Natural killer cell (primary cell): ENCODE measurements around the gene RIIAD1. TPM values are rescaled to one million over a fixed set of nuclear protein-coding genes. Genes with fewer than 3 reads are reported as not detected.

Experiments
- ATAC-seq, 3 donors: fragments of 150-1000 bp in 2 of 3; fragments of 200-7000 bp in 1 of 3; cut with Tn5 transposase; 1 replicate in 1 of 3; 2 replicates in 2 of 3; pipeline ENCODE4 v1.10.0; 2021; ENCODE audit warnings: mild to moderate bottlenecking in 2 of 3, moderate library complexity in 2 of 3
- DNase-seq, 2 donors: peaks; one replicate each; pipeline versions ENCODE4 v3.0.0 to v3.0.0-alpha.2; 2013 to 2021; ENCODE audit warnings: mixed read lengths in 1 of 2
- H3K27ac ChIP-seq: one replicate; pipeline ENCODE4 v1.5.1; 2013; ENCODE audit warnings: mild to moderate bottlenecking, low read length
- H3K27me3 ChIP-seq: one replicate; pipeline ENCODE4 v1.6.1; 2013; ENCODE audit warnings: low read length; ENCODE audit not compliant: control insufficient read depth, insufficient read depth
- H3K36me3 ChIP-seq: one replicate; pipeline ENCODE4 v1.6.1; 2013; ENCODE audit warnings: low read length; ENCODE audit not compliant: control insufficient read depth, insufficient read depth
- H3K4me1 ChIP-seq: one replicate; pipeline ENCODE4 v1.6.1; 2013; ENCODE audit warnings: low read length; ENCODE audit not compliant: control insufficient read depth, insufficient read depth
- H3K4me3 ChIP-seq: one replicate; pipeline ENCODE4 v1.5.1; 2013; ENCODE audit warnings: low read length
- H3K9me3 ChIP-seq: one replicate; pipeline ENCODE4 v1.6.1; 2013; ENCODE audit warnings: low read length; ENCODE audit not compliant: control insufficient read depth, insufficient read depth
- H3K27ac Mint-ChIP-seq, 2 donors: one replicate each; pipeline ENCODE4 v1.8.0; 2022; ENCODE audit warnings: mild to moderate bottlenecking in 2 of 2, mixed read lengths in 2 of 2, moderate library complexity in 1 of 2
- H3K27me3 Mint-ChIP-seq, 2 donors: one replicate each; pipeline ENCODE4 v1.8.0; 2022; ENCODE audit warnings: low read depth in 2 of 2, mixed read lengths in 2 of 2
- H3K36me3 Mint-ChIP-seq: one replicate; pipeline ENCODE4 v1.8.0; 2022; ENCODE audit warnings: mixed read lengths
- H3K4me1 Mint-ChIP-seq, 2 donors: one replicate each; pipeline ENCODE4 v1.8.0; 2022; ENCODE audit warnings: mixed read lengths in 2 of 2
- H3K4me3 Mint-ChIP-seq: one replicate; pipeline ENCODE4 v1.8.0; 2022; ENCODE audit warnings: mild to moderate bottlenecking, moderate library complexity, mixed read lengths
- H3K9me3 Mint-ChIP-seq, 2 donors: one replicate each; pipeline ENCODE4 v1.8.0; 2022; ENCODE audit warnings: mixed read lengths in 2 of 2
- CTCF ChIP-seq: fragments of 200-600 bp; IDR thresholded peaks from one replicate; pipeline ENCODE4 v1.8.0; 2022; ENCODE audit warnings: antibody characterized with exemption
- WGBS: methylation state at CpG from one replicate; pipeline ENCODE4 v1.1.7; 2013; ENCODE audit warnings: missing lambda C conversion rate; ENCODE audit not compliant: insufficient coverage; 5-methylcytosine and 5-hydroxymethylcytosine counted together
- intact Hi-C: fragments of 100-400 bp; cut with micrococcal nuclease; formaldehyde crosslinking; loops from one replicate; pipeline ENCODE4 v1.14.2; 2022
- total RNA-seq, 4 donors: library from RNA; stranded (reverse); fragments of 120-200 nt in 1 of 4; gene quantifications; one replicate each; pipeline versions ENCODE4 v1.2.3 to v1.2.4, GENCODE V29; 2013 to 2022

The RIIAD1 gene
- total RNA-seq, 3 donors from 2014 or later (not counting 1 experiment from before 2014, with no cell fraction given): not detected

- Histone ChIP-seq H3K9me3 (no peaks in the 10 kb centered on the region), H3K4me3 (no peak overlapping the region), H3K27me3 (peaks cover 7% of the 10 kb centered on the region), H3K27ac (no peak overlapping the region), H3K4me1 (peaks cover 3% of the 10 kb centered on the region), H3K36me3 (no peaks in the 10 kb centered on the region)
- Mint-ChIP-seq H3K27me3 (peaks cover 19 to 38% of the 10 kb centered on the region in 2 donors), H3K4me1 (peaks cover 3% of the 10 kb centered on the region in 2 donors), H3K9me3 (no peaks in the 10 kb centered on the region), H3K36me3 (no peaks in the 10 kb centered on the region), H3K4me3 (no peak overlapping the region), H3K27ac (no peak overlapping the region)
- DNase-seq (no peak), ATAC-seq (no peak)
- TF ChIP-seq CTCF: no peak
- intact Hi-C loops: no loop called here
- 61% methylated on average over 10 of the region's 10 CpGs for WGBS
These were observed 9.4 kb upstream of the RIIAD1 start for GRCh38 chr1:151711951-151712350.

- no peak for DNase-seq
- WGBS: 76% methylated on average over 2 of the region's 2 CpGs
- no peaks in the 10 kb centered on the region for H3K36me3 Mint-ChIP-seq
- Histone ChIP-seq H3K27me3 (peaks cover 14% of the 10 kb centered on the region), H3K36me3 (no peaks in the 10 kb centered on the region), H3K4me1 (peaks cover 4% of the 10 kb centered on the region), H3K4me3 (no peak overlapping the region), H3K9me3 (no peaks in the 10 kb centered on the region), H3K27ac (no peak overlapping the region)
- no peaks in the 10 kb centered on the region for H3K9me3 Mint-ChIP-seq
- TF ChIP-seq CTCF: no peak
- H3K4me1 Mint-ChIP-seq: peaks cover 11% of the 10 kb centered on the region in 2 donors
- ATAC-seq: no peak
- no peak overlapping the region for H3K4me3 Mint-ChIP-seq
- H3K27ac Mint-ChIP-seq: no peak overlapping the region
- H3K27me3 Mint-ChIP-seq: peaks cover 29 to 49% of the 10 kb centered on the region in 2 donors
- intact Hi-C loops: no loop called here
These were observed 8.3 kb upstream of the RIIAD1 start for GRCh38 chr1:151713044-151713443.

GRCh38 chr1:151713874-151714273 lies 7.4 kb upstream of the RIIAD1 start:
- WGBS: 91% methylated on average over 2 of the region's 2 CpGs
- no peak overlapping the region for H3K27ac ChIP-seq
- ATAC-seq (no peak), DNase-seq (no peak)
- peaks cover 4% of the 10 kb centered on the region for H3K4me1 ChIP-seq
- no peak overlapping the region for H3K27ac Mint-ChIP-seq
- no peak overlapping the region for H3K4me3 ChIP-seq
- H3K27me3 Mint-ChIP-seq: peaks cover 35 to 57% of the 10 kb centered on the region in 2 donors
- peaks cover 11% of the 10 kb centered on the region in 2 donors for H3K4me1 Mint-ChIP-seq
- no peaks in the 10 kb centered on the region for H3K9me3 Mint-ChIP-seq
- H3K27me3 ChIP-seq: peaks cover 14% of the 10 kb centered on the region
- no peaks in the 10 kb centered on the region for H3K36me3 Mint-ChIP-seq
- H3K4me3 Mint-ChIP-seq: no peak overlapping the region
- no peaks in the 10 kb centered on the region for H3K9me3 ChIP-seq
- intact Hi-C loops: no loop called here
- TF ChIP-seq CTCF: no peak
- H3K36me3 ChIP-seq: no peaks in the 10 kb centered on the region
